Skeletal muscle cell (primary cell): Measurements from ENCODE around the gene CLIC5.

Experiments used
- DNase-seq: peaks from one replicate; pipeline ENCODE4 v3.0.0-alpha.2; 2010; ENCODE audit warnings: low read depth
- H3K4me3 ChIP-seq: 2 replicates; pipeline ENCODE4 v1.5.1; 2011; ENCODE audit warnings: low read depth, mild to moderate bottlenecking, control low read depth, low read length, moderate library complexity

The CLIC5 gene

DNA sequence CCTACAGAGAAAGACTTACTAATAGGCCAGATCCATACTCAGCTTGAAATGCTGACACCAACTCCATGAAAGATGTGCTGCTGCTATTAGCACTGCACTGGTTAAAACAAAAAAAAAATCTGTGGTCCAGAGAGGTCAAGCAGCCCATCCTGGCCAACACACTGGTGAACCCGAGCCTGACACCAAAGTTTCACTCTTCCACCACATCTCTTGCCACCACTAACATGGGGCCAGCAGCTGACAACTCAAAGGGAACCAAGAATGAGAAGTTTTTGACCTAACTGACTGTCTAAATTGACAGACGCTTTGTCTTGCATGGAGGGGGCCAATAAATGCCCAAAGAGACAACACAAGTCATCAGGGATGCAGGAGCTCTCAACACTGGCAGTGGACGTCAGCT lies 5.4 kb downstream of the CLIC5 start:
- no peak overlapping the region for H3K4me3 ChIP-seq
- no peak for DNase-seq

DNA sequence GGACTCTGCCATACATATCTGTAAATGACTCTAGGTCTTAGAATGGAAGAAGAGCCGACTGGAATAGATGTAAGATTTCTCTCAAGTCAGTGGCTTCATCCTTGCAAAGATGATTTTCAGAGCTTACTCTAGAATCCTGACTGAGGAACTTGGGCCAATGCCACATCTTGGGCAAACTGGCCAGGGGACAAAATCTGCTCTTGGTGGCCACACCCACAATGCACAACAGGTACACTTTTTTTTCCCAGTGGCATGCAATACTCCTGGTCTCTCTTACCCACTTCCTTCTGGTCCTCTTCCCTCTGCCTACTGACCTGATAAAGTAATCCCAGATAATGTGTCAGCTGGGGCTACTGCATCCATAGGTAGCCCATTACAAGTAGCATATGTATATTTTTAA lies 13.4 kb downstream of the CLIC5 start:
- no peak overlapping the region for H3K4me3 ChIP-seq
- no peak for DNase-seq

DNA sequence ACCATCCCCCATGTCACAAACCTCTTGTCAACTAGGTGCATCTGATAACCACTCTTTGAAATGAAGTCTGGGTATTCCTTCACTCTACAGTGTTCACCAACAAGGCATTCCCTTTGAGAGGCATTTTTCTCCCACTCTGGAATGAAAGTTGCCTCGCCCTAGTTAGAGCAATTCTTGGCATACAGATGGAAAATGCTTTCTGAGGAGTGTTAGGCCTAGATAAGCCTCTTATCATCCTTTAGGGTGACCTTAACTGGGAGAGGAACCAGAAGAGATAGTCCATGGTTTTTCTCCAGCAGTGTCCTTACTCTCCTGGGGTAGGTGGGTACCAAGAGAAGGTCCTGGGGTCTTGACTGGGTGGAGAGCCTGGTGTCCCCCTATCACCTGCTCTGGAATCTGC lies 14.8 kb downstream of the CLIC5 start:
- no peak overlapping the region for H3K4me3 ChIP-seq
- DNase-seq = no peak

DNA sequence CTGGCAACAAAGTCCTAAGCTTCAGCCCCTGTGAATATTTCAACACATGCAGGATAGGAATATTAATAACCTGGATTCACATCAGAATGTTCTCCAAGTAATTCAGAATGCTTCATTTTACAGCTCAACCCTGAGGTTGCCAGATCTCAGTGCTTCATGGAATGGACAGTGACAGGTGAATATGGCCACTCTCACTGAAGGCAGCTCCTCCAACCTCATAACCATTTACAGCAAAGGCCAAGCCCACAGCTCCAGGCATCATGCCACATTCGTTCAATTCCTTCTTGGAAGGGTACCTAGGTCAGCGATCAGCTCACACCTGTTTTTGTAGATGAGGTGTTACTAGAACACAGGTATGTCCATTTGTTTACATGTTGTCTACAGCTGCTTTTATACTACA lies 17.1 kb downstream of the CLIC5 start:
- DNase-seq = no peak
- H3K4me3 ChIP-seq = no peak overlapping the region

DNA sequence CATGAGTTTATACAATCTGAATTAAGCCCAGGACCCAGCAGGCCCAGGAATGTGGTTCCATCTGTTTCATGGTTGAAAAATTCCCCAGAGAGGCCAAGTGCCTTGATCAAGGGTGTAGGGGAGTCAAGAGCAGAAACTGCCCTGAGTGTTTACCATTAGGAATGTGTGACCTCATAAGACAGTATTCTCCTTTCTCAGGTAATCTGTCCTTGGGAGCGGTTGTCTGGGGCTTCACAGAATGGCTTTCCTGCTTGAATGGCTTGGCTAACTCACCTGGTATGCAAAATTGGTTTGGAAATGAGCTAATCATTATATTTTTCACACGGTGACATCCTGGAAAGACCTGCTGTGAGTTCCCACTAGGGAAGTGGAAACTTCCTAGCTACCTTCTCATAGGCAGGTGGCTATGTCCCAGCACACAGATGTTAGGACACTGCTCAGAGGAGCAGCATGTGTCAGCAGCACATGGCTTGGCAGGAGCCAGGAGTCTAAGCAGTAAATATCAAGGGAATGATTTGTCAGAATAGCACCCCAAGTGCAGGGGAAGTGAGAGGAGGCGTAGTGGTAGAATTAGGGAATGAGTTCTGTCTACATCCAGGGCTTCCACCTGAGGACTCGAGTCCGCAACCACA lies 17.7 kb downstream of the CLIC5 start:
- H3K4me3 ChIP-seq = no peak overlapping the region
- no peak for DNase-seq

DNA sequence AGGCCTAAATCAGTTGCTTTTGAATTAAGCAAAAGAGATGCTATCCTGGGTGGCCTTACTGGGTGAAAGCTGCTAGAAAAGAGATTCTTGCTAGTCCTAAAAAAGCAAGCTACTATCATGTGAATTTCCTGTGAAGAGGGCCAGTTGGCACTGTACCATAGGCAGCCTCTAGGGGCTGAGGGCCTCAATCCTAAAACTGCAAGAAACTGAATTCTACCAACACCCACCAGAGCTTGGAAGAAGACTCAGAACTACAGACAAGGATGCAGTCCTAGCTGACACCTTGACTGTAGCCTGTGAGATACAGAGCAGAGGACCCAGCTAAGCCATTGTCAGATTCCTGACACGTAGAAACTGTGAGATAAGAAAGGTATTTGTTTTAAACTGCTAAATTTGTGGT lies 24.5 kb downstream of the CLIC5 start:
- no peak overlapping the region for H3K4me3 ChIP-seq
- no peak for DNase-seq

DNA sequence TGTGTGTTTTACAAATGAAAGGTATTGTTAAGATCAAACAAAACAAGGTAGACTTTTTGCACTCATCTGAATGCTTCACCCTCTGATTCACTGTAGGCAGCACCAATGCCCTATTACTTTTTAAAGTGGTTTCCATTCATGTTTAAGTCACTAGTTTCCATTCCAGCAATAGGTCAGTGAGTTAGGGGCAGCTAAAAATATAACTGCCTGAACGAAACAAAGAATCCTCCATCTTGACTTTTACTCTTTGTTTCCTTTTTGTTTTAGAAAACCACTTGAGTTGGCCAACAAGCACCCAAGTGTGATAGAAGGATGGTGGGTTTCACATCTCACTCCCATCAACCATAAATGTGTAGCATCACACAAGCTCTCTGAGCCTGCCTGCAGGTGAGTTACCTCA lies 25.5 kb downstream of the CLIC5 start:
- DNase-seq = no peak
- H3K4me3 ChIP-seq = no peak overlapping the region

DNA sequence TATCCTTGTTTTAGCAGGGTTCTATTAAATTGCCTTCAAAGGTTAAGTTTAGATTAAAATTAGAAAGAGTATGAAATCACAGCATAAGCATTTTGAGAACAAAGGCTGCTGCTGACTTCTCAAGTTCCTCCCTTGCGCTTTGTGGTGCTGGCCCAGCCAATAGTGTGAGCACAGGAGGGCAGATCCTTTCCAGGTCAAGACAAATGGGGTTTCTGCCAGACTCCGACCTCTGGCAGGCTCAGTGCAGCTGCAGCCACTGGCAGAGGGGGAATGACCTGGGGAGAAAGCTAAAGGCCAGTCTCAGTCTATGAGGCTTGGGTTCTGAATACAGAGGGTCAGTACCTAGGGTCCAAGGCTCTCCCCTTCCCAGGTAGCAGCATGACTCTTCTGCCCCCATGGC lies 27.0 kb downstream of the CLIC5 start:
- no peak for DNase-seq
- no peak overlapping the region for H3K4me3 ChIP-seq

DNA sequence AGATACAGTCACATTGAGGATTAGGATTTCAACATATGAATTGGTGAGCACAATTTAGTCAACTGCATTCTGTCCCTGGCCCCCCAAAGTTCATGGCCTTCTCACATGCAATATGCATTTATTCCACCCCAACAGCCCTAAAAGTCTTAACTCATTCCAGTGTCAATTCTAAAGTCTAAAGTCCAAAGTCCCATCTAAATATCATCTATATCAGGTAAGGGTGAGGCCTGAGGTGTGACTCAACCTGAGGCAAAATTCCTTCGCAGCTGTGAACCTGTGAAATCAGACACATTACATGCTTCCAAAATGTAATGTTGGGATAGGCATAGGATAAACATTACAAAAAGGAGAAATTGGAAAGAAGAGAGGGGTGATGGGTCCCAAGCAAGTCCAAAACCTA lies 27.8 kb downstream of the CLIC5 start:
- no peak overlapping the region for H3K4me3 ChIP-seq
- DNase-seq = no peak

DNA sequence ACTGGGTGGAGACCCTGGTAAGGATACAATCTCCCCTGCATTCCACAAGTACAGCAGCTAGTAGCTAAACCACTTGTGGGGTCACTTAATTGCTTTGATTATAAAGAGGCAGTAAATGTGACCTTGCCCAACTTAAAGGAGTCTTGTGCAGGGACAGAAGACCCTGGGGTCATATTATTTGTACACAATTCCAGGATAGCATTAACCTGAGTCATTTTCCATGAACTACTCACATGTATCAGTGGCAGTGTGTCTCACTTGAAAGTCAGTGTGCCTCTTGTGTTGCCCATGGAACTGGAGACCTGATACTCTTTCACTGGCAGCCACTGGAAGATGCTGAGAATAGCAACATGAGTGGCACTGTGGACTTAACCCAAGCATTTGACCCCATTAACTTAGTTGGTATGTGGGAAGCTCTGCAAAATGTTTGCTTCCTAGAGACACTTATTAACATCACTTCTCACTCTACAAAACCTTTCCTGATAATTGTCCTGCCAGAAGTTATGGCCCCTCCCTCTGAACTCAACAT lies 28.9 kb downstream of the CLIC5 start:
- DNase-seq = no peak

DNA sequence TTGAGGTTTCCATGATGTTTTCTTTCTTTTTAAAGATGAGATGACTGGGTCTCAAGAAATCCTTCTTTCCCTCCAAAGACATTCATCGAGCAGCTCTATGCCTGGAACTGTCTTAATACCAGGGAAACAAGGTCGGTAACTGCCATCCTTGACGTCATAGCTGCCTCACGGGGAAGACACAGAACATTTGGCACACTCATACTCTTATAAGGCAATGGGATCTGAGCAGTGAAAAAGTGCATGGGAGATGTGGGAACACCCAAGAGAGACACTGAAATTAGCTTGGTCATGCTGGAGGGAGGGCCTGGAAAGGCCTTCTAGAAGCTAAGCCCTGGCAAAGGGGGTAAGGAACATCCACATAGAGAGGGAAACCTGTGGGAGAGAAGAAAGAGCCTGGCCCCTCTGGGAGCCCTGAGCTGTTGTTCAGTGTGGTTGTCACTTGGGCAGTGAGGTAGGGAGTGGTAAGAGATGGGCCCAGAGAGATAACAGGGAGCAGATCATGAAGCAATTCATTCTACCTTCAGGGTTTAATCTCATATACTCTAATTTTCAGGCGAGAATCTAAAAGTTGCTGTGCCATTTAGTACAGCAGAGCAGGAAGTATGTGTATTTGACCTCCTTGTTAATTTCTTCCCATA lies 30.8 kb downstream of the CLIC5 start:
- DNase-seq = no peak
- no peak overlapping the region for H3K4me3 ChIP-seq

More for the DNA sequence above, 28.9 kb downstream of the CLIC5 start:
- no peak overlapping the region for H3K4me3 ChIP-seq

DNA sequence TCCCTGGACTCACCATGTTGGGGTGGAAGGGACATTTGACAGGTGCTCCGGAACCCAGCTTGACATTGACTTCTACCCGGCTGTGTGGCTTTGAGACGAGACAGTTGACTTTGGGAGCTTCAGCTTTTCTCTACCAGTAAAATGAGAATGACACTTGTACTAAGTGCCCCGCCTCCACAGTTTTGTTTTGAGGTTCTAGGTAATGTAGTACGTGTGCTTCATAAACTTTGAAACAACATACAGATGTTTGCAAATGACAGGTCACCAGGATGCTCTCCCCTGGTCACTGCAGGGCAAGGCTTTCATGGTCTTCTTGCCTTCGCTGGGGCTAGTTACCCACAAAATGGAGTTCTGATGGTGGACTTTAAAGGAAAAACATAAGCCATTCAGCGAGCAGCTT lies 31.3 kb downstream of the CLIC5 start:
- DNase-seq = no peak
- no peak overlapping the region for H3K4me3 ChIP-seq

DNA sequence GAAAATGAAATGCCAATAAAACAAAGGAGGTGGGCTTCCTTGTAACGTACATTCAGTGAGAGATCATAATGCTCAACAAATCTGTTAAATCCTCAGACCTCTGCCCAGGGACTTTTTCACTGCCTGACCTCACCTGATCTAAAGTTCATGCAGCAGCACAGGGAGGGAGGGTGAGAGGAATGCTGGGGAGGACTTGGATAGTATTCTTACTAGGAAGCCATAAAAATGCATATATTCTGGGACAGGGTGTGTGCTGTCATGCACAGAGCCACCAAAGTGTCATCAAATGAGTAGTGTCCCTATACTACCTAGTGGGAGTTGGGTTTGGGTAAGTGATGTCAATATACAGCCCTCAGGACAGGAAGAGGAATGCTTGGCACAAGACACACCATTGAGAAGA lies 32.6 kb downstream of the CLIC5 start:
- H3K4me3 ChIP-seq = no peak overlapping the region
- no peak for DNase-seq

DNA sequence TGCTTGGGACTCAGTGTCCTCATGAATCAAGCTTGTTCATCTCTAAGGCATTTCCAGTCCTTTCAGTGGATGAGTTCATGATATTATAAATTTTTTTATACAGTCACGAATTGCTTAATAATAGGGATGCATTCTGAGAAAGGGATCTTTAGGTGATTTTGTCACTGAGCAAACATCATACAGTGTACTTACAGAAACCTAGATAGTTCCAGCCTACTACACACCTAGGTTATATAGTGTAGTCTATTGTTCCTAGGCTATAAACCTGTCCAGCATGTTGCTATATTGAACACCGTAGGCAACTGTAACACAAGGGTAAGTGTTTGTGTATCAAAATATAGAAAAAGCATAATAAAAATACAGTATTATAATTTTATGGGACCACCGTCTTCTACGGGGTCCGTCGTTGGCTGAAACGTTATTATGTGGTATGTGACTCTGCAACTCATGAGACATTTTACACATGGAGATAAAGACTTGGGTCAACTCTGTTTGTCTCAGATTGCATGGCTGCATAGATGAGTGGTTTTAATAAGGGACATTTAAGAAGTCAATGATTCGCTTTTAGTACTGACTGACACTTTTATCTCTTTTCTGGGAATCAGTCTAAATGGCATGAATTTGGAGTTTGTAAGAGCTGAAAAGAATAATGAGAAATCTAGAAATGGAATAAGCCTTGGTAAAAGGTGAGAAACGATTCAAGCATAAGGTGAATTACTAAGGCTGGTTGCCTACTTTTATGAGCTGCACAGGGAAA lies 33.2 kb downstream of the CLIC5 start:
- H3K4me3 ChIP-seq = no peak overlapping the region
- DNase-seq = no peak

DNA sequence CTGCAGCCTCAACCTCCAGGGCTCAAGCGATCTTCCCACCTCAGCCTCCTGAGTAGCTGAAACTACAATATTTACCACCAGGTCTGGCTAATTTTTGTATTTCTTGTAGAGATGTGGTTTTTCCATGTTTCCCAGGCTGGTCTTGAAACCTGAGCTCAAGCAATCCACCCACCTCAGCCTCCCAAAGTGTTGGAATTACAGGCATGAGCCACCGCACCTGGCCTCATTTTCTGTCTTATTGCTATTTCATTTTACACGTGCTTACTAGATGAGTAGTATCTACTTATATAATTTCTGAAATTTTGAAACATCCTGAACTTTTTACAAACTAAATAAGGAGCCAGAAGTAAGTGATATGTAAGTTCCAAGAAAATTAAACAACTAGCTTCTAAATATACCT lies 34.6 kb downstream of the CLIC5 start:
- no peak for DNase-seq
- no peak overlapping the region for H3K4me3 ChIP-seq

DNA sequence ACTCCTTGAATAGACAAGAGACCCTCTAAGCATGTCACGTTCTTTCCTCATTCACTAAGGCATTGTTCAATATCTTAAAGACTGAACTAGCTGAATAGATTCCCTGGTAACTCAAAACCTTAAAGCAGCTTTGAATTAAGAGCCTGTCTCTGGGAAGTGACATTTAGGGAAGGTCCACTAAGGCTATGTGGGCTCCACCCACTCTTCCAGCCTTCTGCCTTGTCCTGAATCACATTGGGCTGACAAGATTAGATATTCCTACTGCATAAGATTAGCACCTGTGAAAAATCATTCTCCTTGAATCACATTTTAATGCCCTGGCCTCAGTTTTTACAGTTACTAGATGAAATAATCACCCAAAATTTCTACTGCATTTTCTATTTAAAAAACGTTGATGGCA lies 36.3 kb downstream of the CLIC5 start:
- DNase-seq = no peak
- no peak overlapping the region for H3K4me3 ChIP-seq

DNA sequence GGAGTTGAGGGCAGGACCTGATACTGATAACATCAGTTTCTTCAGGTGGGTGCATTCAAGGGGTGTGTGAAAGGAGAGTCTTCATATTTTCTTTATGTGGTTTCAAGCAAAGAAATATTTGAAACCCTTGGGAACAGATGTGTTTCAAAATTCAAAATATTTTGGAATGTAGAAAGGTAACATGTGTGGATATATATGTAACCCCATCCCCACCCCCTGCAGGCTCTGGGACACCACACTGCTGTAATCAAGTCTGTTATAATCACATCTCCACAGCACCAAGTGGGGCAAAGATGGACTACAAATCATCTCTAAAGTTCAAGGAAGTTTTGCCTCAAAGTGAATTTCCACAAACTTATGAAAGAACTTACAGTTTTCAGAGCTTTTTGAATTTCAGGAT lies 41.1 kb downstream of the CLIC5 start:
- H3K4me3 ChIP-seq = no peak overlapping the region
- DNase-seq = no peak

DNA sequence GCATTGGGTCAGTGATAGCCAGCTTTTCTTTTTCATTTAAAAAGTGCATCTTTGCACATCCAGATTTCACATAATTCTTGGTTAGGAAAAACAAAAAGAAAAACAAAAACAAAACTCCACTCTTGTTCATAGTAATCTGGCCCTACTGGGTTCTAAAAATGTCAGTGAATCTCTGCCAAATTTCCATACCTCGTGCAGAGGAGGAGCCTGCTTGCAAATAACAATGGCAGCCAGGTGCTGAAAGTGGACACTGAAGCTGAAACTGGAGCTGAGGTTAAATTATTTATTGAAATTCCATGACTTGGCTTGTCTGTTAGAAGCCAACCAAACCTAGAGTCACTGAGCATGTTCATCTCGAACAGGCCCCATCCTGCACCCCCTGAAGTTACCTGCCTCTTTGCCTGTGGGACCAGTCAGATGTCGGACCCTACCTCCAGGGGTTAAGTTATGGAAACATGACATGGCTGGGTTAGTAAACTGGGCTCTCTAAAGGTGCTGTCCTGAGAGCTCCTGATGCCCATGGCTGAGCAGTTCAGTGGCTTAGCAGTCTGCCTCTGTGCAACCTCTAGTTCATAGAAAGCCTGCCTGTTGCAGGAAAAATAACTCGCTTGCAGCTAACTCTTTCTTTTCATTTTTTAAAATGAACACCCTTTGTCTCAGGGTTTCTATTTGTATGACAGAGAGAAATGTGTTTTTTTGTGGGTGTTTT lies 42.7 kb downstream of the CLIC5 start:
- H3K4me3 ChIP-seq = no peak overlapping the region

DNA sequence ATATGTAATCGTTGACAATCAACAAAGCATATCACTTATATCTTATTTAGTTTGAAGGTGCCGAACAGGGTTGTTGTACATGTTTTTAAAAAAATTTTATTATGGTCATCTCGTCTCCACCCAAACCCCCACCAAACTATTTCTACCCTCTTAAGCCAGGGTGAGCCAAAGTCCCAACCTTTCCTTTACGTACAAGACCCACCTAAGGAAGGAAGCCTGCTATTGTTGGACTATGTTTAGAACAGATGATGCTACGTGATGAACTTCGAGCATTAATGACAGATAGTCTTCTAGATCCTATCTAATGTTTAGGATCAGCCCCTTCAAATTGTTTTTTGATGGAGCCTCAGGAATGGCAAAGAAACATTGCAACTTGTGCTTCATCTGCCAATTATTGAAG lies 44.4 kb downstream of the CLIC5 start:
- DNase-seq = no peak
- H3K4me3 ChIP-seq = no peak overlapping the region

More for the DNA sequence above, 42.7 kb downstream of the CLIC5 start:
- DNase-seq = no peak

DNA sequence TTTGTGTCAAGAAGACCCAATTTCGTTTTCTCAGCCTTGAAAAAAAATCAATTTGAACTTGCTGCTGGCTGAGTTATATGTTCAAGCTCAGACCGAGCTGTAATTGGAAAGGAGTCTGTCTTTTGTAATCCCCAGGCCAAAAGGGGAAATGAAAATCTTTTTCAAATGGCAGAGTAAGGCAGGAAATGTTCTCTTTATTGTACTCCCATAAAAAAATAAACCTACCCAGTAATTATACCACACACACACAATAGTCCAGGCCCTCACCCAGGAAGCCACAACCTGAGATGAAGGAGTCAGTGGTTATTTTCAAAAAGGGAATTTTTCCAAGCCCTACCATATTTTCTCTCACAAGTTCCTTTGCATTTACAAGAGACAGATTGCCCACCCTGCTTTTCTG lies 45.3 kb downstream of the CLIC5 start:
- DNase-seq = no peak

More for the DNA sequence above, 45.3 kb downstream of the CLIC5 start:
- no peak overlapping the region for H3K4me3 ChIP-seq
